GM19468 (cell line): ENCODE results near the gene RANBP10.

Experiments used
- ATAC-seq: cut with Tn5 transposase; IDR thresholded peaks from one replicate; pipeline ENCODE4 v1.9.1; 2021; ENCODE audit warnings: mild to moderate bottlenecking, moderate library complexity, moderate number of reproducible peaks; ENCODE audit not compliant: unreplicated experiment; ENCODE audit errors: extremely low read depth

The RANBP10 gene

GRCh38 chr16:67750466-67750865, 55.9 kb downstream of the RANBP10 start:
- no peak for ATAC-seq

GRCh38 chr16:67749436-67750078, 56.8 kb downstream of the RANBP10 start:
- no peak for ATAC-seq

- no peak for ATAC-seq
Observed at GRCh38 chr16:67748834-67749233, 57.5 kb downstream of the RANBP10 start.

GRCh38 chr16:67746846-67747245, 59.5 kb downstream of the RANBP10 start:
- no peak for ATAC-seq

GRCh38 chr16:67741118-67741517, 65.2 kb downstream of the RANBP10 start:
- no peak for ATAC-seq

- no peak for ATAC-seq
Observed at GRCh38 chr16:67740391-67740790, 66.0 kb downstream of the RANBP10 start.

GRCh38 chr16:67736858-67737257, 69.5 kb downstream of the RANBP10 start:
- ATAC-seq, result no peak

GRCh38 chr16:67734731-67735201, 71.6 kb downstream of the RANBP10 start:
- ATAC-seq, result no peak

- ATAC-seq, result no peak
Observed at GRCh38 chr16:67733734-67734470, 72.5 kb downstream of the RANBP10 start.

GRCh38 chr16:67731753-67732095, 74.6 kb downstream of the RANBP10 start:
- no peak for ATAC-seq

GRCh38 chr16:67731071-67731752, 75.1 kb downstream of the RANBP10 start:
- no peak for ATAC-seq

- no peak for ATAC-seq
Observed at GRCh38 chr16:67730326-67730725, 76.0 kb downstream of the RANBP10 start.

- no peak for ATAC-seq
Observed at GRCh38 chr16:67729636-67730248, 76.6 kb downstream of the RANBP10 start.

- no peak for ATAC-seq
Observed at GRCh38 chr16:67727521-67728485, 78.6 kb downstream of the RANBP10 start.

GRCh38 chr16:67726106-67727034, 80.0 kb downstream of the RANBP10 start:
- ATAC-seq, result no peak

GRCh38 chr16:67723911-67724305, 82.5 kb downstream of the RANBP10 start:
- no peak for ATAC-seq

GRCh38 chr16:67723151-67723910, 83.0 kb downstream of the RANBP10 start:
- ATAC-seq, result no peak

- no peak for ATAC-seq
Observed at GRCh38 chr16:67720236-67720635, 86.1 kb downstream of the RANBP10 start.
